Central memory CD4-positive, alpha-beta T cell (primary cell): ENCODE data around the gene AP5Z1.
A peak's percentile ranks its signal among the peaks of the same experiment; 100 is the strongest.

ENCODE experiments used
- DNase-seq: peaks from one replicate; pipeline ENCODE4 v3.0.0; 2022
- total RNA-seq, 3 experiments: gene quantifications; one replicate each; lab custom pipeline; 2026; lab: John Stamatoyannopoulos, UW

AP5Z1 gene, protein sequence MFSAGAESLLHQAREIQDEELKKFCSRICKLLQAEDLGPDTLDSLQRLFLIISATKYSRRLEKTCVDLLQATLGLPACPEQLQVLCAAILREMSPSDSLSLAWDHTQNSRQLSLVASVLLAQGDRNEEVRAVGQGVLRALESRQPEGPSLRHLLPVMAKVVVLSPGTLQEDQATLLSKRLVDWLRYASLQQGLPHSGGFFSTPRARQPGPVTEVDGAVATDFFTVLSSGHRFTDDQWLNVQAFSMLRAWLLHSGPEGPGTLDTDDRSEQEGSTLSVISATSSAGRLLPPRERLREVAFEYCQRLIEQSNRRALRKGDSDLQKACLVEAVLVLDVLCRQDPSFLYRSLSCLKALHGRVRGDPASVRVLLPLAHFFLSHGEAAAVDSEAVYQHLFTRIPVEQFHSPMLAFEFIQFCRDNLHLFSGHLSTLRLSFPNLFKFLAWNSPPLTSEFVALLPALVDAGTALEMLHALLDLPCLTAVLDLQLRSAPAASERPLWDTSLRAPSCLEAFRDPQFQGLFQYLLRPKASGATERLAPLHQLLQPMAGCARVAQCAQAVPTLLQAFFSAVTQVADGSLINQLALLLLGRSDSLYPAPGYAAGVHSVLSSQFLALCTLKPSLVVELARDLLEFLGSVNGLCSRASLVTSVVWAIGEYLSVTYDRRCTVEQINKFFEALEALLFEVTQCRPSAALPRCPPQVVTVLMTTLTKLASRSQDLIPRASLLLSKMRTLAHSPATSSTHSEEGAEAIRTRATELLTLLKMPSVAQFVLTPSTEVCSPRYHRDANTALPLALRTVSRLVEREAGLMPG
- total RNA-seq: 81.6 to 99.4 (median 86.8) reads per million in 3 experiments

DNA sequence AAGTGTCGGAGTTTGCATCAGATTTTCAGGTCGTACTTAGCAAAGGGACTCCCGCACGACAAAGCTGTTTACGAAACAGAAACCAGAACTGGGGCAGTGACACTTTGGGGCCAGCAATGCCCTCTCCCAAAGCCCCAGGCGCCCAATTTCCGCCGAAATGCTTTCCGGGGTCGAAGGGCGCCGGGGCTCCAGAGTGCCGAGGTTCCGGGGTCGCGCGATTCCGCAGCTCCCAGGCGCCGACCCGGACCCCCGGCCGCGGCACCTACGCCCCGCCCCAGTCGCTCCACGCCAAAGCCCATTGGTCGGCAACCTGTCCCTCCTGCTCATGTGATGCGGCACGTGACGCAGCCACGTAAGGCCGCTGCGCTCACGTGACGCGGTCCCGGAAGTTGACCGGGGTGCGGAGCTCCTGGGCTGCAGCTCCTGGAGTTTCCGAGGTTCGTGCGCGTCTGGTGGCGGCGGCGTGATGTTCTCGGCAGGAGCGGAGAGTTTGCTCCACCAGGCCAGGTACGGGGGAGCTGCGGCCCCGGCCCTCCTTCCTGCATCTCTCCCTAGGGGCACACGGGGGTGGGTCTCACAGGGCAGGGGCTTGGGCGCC lies at the start of gene AP5Z1:
Gene AP5Z1, plus strand, starts transcription at position 374 of the 598 bp plus-strand sequence. Its CDS starts 93 bp downstream, at position 467.
- peak; percentile 93 for DNase-seq

GRCh38 chr7:4725850-4726450 lies 49.5 kb upstream of the AP5Z1 start:
- DNase-seq: no peak

DNA sequence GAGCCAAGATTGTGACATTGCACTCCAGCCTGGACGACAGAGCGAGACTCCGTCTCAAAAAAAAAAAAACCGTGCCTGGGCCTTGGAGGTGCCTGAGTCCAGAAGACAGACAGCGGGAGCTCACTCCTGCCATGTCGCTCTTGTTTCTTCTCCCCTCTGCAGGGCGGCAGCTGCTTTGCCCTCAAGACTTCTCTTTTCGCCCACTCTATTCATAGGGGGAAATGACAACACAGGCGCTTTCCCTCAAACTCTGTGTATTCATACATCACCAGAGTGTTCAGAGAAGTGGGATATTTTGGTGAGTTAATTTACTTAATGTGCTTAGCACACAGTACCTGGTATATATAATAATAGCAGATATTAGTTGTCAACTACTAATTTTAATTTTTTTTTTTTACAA lies 48.9 kb upstream of the AP5Z1 start:
- DNase-seq: no peak

DNA sequence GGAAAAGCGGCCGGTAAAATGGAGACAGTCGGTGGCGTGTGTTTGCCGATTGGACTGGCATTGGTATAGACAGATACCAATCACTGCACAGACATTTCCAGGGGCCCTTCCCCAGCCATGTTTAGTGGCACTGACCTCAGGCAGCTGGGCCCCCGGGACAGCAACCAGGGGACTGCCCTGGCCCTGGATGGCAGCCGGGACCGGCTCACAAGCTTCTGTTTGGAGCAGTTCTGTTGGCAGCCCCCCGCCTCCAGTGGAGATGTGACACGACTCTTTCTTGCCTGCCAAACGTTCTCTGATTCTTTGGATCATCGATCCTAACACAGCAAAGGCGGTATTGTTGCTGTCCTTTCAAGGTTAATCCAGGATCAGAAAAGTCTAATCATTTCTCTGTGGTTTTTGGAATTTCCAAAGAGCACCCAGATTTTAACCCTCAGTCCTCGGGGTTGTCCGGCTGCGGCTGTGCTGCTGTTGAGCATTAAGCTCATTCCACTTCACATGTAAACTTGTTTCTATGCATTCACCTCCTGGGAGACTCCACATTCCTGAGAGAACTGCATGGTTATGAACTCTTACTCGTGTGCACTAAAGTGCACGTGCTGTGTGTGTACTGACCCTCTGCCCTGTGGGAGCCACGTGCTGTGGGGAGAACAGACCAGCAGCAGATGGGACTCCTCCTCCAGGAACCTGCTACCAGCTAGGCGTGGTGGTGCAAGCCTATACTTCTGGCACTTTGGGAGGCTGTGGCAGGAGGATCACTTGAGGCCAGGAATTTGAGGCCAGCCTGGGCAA lies 47.3 kb upstream of the AP5Z1 start:
- DNase-seq: no peak

DNA sequence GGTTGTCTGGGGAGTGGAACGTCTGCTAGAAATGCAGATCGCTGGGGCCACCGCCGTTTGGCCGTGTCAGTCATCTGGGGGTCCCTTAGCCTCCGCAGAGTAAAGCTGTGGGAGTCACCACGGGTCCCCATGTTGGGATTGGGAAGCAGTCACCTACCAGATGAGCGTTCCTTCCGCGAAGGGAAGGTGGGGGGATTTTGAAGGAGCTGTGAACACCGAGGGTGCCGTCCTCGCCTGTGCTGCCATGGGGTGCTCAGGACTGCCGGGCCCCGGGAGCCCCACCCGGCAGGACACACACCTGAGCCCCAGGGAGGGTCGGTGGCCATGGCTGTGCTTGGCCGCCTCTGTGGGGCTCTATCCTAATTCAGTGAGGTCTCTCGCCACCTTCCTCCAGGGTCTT lies 46.2 kb upstream of the AP5Z1 start:
- no peak for DNase-seq

DNA sequence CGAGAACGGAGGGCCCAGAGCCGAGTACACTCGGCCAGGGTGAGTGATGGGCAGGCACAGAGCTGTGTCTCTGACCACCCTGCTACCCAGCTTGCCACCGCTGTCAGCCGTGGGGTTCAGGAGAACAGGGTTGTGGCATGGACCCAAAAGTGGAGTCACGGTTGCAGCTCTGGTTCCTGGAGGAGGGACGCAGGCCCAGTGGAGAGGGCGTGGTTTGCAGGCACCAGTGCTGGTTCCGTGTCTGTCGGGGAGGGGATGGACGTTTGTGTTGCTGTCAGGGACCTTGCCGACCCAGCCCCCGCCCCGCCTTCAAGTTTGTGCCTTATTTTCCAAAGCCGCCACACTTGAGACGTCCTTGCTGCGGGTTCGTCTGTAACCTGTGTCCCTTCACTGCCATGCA lies 45.1 kb upstream of the AP5Z1 start:
- DNase-seq: no peak

DNA sequence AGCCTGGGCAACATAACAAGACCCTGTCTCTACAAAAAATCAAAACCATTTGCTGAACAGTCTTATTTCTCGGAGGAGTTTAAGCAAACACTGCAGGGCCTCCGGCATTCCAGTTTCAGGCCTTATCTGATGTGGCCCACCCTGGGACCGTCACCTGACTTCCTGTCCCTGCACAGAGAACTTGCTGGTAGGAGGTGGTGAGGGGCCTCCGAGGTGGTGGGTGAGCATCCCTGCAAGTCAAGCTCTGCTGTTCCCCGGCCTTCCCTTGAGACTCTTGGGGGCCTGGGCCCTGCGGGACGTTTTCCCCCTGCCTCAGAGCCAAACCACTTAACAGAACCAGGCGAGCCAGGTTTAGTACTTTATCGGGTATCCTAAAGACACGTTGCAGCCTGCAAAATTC lies 44.5 kb upstream of the AP5Z1 start:
- DNase-seq: no peak

- DNase-seq: no peak
These were observed 43.6 kb upstream of the AP5Z1 start for GRCh38 chr7:4731803-4732202.

DNA sequence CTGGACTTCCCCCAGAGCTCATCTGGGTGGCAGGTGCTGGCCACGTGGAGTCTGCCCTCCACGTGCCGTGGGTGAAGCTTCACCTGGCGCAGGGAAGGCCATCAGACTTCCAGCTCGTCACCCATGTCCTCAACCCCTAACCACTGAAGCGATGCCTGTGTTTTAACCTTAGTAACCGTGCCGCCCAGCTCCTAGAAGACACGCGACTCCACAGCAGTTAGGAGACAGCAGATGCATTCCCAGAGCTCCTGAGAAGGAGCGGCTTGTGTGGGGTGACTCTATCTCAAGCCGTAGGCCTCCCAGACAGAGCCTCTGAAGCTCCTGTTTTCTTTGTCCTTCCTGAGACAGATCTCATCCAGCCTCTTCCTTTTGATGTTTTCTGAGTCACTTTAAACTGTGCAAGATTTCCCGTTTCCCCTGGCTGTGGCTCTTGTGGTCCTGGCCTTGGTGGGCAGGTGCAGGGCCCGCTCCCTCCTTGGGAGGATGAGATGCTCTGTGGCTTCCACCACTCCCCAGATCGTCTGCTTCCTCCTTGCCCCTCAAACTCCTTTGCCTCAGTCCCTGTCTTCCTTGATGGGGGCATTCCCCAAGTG lies 41.4 kb upstream of the AP5Z1 start:
- DNase-seq: no peak

DNA sequence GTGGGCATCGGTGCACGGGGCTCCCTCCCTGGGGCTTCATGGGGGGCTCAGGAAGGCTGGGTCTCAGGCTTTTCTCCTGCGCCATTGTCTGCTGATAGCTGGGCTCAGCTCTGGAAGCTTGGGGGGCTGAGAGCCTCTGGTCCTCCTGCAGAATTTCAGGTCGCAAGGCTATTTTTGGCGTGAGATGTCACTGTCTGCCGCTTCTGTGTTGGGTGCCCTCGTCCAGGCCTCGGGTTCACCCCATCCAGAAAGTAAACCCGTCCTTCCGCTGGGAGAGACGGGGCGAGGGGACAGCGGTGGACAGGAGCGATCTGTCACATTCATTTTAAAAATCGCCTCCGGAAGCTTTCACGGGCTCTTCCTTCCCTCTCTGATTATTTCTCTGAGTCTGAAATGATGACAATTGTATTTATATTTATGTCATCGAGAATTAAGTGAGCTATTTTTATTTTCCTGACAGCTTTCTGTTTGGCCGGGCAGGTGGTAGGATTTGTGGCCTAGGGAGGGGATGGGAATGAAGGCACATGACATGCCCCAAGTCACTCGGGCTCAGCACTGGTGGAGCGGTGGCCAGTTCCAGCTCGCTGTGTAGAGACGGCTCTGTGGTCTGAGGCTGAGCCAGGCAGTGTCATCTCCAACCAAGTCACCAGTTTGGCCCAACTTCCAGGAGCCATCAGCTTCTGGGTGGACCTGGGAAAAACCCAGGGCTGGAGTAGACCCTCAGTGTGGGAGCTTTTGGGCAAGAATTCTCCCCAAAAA lies 40.7 kb upstream of the AP5Z1 start:
- no peak for DNase-seq

- DNase-seq: no peak
These were observed 38.1 kb upstream of the AP5Z1 start for GRCh38 chr7:4737300-4737699.

DNA sequence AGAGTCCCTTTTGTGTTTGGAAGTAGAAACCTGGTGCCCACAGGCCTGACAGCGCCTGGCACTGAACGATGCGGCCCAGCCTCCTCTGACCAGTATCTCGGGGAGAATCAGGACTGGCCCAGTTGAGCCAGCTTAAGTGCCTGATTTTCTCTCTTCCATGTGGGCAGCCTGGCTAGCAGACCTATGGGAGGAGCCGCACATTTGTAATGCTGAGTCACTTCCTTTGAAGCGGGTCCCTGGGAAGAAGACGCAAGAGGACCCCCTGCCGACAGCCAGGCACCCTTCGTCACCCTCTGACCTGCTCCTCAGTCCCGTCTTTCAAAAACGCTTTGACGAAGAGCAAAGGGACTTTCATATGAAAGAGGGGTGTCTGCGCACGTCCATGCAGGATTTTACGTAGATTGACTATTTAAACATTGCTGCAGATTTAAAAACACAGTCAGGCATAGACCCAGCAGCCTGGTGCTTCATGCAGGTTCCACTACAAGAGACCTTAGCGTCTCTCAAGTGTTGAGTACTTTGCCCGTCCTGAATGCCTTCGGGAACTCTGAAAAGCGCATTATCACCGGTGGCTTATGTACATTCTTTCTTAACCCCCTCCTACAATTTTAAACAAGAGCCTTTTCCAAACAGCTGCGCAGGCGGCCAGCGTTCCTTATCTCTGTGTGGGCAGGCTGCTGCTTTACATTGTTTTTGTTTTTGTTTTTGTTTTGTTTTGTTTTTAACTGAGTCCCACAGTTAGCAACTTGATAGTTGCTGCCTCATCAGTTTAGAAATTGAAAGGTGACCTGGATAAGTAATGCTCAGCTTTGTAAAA lies 36.5 kb upstream of the AP5Z1 start:
- no peak for DNase-seq

DNA sequence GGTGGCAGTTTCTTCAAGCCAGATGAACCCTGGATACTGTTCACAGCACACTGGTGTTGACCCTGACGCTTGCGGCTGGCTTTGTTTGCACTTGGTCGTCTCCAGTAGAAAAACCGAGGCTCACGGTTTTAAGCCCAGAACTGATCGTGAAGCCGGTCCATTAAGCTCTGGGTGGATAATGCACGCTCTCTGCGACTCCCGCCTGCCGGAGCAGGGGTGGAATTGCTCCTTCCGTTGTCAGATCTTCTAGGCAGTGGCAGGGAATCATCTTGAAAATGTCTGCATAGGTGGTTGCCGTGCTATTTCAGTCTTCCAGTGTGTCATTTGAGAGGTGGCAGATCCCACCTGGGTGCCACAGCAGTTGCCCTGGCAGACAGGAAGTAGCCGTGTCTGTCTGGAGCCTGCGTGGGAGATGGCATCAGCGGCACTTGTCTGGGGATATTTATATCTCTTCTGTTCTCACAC lies 35.9 kb upstream of the AP5Z1 start:
- DNase-seq: peak; percentile 63

DNA sequence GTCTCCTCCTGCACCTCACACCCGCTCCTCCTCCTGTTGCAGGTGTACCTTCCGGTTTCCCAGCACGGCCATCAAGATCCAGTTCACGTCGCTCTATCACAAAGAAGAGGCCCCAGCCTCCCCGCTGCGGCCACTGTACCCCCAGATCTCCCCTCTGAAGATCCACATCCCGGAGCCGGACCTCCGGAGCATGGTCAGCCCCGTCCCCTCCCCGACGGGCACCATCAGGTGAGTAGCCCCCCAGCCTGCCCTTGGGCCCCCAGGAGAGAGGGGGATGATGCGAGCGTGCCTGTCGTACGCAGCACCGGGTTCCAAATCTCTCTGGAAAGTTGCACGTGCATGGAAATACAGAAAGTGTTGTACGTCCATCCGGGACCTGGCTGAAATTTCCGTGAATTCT lies 34.6 kb upstream of the AP5Z1 start:
- no peak for DNase-seq

- DNase-seq: no peak
These were observed 33.3 kb upstream of the AP5Z1 start for GRCh38 chr7:4742051-4742573.

GRCh38 chr7:4742852-4743251 lies 32.6 kb upstream of the AP5Z1 start:
- no peak for DNase-seq

DNA sequence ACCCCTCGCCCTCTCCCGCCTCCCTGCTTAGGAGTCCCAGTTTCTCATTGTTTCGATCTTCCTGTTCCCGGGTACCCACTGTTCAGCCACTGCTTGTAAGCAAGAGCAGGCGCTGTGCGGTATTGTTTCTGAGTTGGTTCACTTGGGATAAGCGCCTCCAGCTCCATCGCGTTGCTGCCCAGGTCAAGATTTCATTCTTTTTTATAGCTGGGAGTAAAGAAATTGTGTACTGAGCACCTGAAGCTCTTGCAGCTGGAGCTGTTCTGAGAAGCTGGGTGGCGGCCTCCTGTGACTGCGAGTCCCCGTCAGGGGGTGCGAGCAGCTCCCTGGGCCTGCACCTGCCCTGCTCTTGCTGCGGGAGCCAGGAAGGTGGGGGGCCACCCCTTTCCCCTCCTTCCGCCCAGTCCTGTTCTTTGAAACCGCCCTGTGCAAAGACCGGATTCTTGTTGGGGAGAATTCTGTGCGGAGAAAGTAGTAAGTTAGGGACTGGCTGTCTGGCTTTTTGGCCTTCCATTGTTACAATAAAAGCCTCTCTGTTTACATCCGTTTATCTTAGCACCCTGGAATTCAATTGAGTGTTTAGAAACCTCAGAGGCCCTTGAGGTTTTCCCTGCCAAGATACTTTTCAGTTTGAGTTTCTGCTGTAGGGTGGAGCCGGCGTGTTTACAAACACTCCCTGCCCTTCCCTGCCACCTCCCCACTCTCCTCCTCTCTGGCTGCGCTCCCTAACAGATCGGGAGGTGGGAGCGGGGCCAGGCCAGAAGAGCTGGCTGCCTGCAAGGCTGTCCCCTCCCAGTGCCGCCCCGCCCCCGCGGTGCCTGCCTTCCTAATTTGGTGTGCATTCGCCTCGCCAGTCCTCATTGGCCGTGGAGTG lies 30.8 kb upstream of the AP5Z1 start:
- DNase-seq: peak; percentile 81

DNA sequence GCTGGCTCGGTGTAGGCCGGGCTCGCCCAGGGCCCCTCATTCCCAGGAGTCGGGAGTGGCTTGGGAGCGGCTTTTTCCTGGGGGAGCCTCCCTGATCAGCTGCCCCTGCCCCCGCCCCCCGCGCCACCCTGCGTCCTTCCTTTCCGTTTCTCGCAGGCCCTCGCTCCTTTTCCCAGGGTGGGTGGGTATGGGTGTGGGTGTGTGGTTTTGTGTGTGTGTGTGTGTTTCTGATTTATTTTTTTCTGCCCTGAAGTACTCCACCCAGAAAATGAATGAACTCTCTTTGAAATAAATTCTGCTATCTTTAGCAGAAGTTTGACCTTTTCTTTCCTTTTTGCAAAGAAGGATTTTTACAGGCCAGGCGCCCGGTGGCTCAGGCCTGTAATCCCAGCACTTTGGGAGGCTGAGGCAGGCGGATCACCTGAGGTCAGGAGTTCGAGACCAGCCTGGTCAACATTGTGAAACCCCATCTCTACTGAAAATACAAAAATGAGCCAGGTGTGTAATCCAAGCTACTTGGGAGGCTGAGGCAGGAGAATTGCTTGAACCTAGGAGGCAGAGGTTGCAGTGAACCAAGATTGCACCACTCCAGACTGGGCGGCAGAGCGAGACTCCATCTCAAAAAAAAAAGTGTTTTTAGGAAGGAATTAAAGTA lies 30.0 kb upstream of the AP5Z1 start:
- DNase-seq: no peak
